Bronchial epithelial cell (primary cell): Measurements from ENCODE around the gene DCP2. TPM values are rescaled to one million over a fixed set of nuclear protein-coding genes. Genes with fewer than 3 reads are reported as not detected.

Source experiments
- DNase-seq: peaks from one replicate; pipeline ENCODE4 v3.0.0-alpha.2; 2010; ENCODE audit warnings: low read depth
- FAIRE-seq: peaks from 2 replicates; lab custom pipeline; 2011; peaks lifted over from hg19 to GRCh38; lab: Jason Lieb, UNC
- H3K27me3 ChIP-seq: 2 replicates; pipeline ENCODE4 v1.5.1; 2011; ENCODE audit warnings: low read length; ENCODE audit not compliant: control insufficient read depth, insufficient read depth
- H3K36me3 ChIP-seq: 2 replicates; pipeline ENCODE4 v1.5.1; 2011; ENCODE audit warnings: low read length; ENCODE audit not compliant: control insufficient read depth, insufficient read depth
- H3K4me3 ChIP-seq: 2 replicates; pipeline ENCODE4 v1.5.1; 2011; ENCODE audit warnings: mild to moderate bottlenecking, low read depth, low read length, control low read depth
- total RNA-seq: library from RNA; depleted of rRNA; stranded (reverse); fragments of >200 nt; gene quantifications from 2 replicates; pipeline ENCODE4 v1.2.1, GENCODE V29; 2014
- TF ChIP-seq, protein P1 (sequence below): IDR thresholded peaks from 2 replicates; pipeline ENCODE4 v1.5.1; 2011; ENCODE audit warnings: mild to moderate bottlenecking, moderate library complexity, low read length, control low read depth, inconsistent platforms; ENCODE audit not compliant: insufficient read depth, severe bottlenecking

The DCP2 gene
- total RNA-seq, 1 donor from 2014 or later: 24.0 TPM

DNA sequence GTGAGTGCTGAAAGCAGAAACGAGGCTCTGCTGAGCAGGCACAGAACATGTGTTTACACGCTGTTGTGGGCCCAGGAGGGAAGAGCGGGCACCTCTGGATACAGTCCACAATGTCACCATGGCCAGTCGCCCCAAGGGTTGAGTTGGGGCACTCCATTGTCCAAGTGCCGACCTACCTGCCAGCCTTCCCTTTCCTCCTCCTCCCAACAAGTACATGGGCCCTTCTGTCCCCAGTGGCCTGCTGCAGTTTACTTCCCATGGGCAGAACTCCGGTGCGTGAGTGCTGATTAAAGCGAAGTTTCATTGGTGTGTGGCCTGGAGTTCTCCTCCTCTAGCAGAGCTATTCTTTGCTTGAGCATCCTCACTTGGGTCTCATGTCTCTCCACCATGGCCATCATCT lies 50.4 kb downstream of the DCP2 start:
- no peaks in the 10 kb centered on the region for H3K27me3 ChIP-seq
- no peak overlapping the region for H3K4me3 ChIP-seq
- FAIRE-seq (no peak), DNase-seq (no peak)
- peaks cover 18% of the 10 kb centered on the region for H3K36me3 ChIP-seq
- TF ChIP-seq, protein P1, sequence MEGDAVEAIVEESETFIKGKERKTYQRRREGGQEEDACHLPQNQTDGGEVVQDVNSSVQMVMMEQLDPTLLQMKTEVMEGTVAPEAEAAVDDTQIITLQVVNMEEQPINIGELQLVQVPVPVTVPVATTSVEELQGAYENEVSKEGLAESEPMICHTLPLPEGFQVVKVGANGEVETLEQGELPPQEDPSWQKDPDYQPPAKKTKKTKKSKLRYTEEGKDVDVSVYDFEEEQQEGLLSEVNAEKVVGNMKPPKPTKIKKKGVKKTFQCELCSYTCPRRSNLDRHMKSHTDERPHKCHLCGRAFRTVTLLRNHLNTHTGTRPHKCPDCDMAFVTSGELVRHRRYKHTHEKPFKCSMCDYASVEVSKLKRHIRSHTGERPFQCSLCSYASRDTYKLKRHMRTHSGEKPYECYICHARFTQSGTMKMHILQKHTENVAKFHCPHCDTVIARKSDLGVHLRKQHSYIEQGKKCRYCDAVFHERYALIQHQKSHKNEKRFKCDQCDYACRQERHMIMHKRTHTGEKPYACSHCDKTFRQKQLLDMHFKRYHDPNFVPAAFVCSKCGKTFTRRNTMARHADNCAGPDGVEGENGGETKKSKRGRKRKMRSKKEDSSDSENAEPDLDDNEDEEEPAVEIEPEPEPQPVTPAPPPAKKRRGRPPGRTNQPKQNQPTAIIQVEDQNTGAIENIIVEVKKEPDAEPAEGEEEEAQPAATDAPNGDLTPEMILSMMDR: no peak

DNA sequence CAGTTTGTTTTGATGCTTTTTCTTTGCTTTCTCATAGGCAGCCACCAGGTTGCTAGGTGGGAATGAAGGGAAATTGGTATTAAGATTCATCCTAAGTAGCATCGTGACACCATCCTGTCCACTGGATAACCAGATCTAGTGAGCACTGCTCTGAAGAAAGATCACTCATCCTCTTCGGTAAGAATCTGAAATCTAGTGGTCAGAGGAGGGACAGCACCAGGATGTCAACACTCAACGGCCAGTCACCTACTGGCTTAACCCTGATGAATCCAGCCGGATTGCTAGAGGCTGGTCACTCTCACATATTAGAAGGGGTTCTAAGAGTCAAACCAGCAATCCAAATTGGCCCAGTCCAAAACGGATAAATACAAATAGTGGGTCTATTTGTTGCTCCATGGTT lies 50.8 kb downstream of the DCP2 start:
- DNase-seq: no peak
- peaks cover 18% of the 10 kb centered on the region for H3K36me3 ChIP-seq
- TF ChIP-seq, protein P1: no peak
- peak; percentile 18 for FAIRE-seq
- no peaks in the 10 kb centered on the region for H3K27me3 ChIP-seq
- no peak overlapping the region for H3K4me3 ChIP-seq

DNA sequence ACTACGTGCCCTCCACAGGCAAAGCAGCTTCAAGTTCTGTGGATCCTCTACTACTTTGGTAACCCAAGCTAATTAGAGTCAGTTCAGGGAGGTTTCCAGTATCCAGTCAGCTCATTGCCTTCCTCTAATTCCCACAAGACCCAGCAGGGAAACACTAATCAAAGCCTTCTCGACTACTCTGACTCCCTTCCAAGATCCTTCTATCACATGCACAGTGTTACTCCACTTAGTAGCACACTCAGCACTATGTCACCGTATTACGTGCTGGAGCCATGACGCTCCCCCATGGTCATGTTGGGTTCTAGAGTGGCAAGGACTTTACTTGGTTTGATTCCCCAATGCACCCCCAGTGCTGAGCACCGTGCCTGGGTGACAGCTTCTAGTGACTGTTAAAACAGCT lies 53.0 kb downstream of the DCP2 start:
- H3K27me3 ChIP-seq: no peaks in the 10 kb centered on the region
- H3K36me3 ChIP-seq: peaks cover 19% of the 10 kb centered on the region
- TF ChIP-seq, protein P1: no peak

DNA sequence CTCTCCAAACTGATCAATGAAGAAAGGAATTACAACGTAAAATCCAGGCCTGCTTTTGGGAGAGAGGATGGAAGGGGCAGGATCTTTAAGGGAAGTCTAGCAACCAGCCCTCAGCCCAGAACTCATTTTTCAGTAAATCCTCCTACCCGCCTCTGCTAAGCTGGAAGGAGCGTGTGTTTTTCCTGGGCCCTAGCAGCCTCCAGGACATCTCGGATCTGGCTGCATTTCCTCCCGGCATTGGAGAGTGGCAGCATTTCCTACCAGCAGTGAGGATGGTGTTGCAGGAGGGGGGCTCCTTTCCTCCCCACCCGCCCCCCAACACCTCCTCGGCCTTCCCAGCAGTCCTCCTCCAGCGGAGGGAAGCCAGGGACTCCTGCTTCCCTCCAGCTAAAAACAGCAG lies 54.5 kb downstream of the DCP2 start:
- DNase-seq: no peak
- no peak for FAIRE-seq
- Histone ChIP-seq H3K4me3 (no peak overlapping the region), H3K27me3 (no peaks in the 10 kb centered on the region), H3K36me3 (peaks cover 21% of the 10 kb centered on the region)
- TF ChIP-seq, protein P1: no peak

More for the DNA sequence above, 53.0 kb downstream of the DCP2 start:
- no peak overlapping the region for H3K4me3 ChIP-seq
- no peak for DNase-seq
- FAIRE-seq: no peak

DNA sequence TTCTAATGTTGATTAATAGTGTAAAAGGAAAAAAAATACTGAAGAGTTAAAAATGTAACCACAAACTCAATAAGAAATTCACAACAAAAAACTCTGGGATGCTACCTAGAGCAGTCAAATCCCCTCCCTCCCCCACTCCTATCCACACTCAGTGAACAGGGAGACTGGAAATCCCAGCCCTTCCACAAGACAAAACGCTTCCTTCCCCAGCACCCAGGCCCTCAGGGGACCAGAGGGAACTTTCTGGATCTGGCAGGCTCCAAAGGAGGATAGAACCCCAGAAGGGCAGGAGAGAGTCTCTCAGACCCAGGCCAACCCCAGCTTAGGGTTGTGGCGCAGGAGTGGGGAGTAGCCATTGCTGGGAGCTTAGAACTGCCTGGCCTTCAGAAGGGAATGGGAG lies 55.0 kb downstream of the DCP2 start:
- no peaks in the 10 kb centered on the region for H3K27me3 ChIP-seq
- no peak for FAIRE-seq
- no peak for DNase-seq
- H3K4me3 ChIP-seq: no peak overlapping the region
- H3K36me3 ChIP-seq: peaks cover 26% of the 10 kb centered on the region
- TF ChIP-seq, protein P1: no peak

DNA sequence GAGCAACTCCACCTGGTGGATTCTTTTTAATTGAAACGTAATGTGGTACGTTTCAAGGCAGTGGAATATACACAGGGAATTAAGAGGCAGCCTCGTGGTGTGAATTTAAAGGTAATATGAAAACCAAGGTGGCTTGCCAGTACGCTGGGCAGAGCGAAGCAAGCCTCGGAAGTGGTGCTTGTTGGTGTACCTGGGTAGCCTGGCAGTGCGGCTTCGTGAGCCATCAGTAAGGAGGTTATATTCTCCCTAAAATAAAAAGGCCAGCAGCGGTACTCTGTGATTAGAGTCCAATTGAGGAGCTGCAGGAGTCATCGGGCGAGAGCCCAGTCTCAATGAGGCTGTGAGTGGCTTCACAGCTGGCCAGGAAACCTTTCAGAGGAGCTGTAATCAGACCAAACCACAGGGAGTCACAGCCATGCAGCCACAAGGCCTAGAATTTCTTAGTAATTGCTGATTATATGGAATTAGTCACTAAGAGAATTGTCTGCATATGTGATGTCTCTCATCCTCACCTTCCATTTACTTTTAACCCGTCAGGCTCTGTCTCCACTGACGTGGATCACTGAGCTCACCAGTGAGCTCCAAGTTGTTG lies 57.7 kb downstream of the DCP2 start:
- no peak overlapping the region for H3K4me3 ChIP-seq
- no peaks in the 10 kb centered on the region for H3K27me3 ChIP-seq
- TF ChIP-seq, protein P1: no peak
- FAIRE-seq (no peak), DNase-seq (no peak)
- H3K36me3 ChIP-seq: peaks cover 24% of the 10 kb centered on the region
